PC-3 (cell line): ENCODE results near the gene ARL4D. TPM values are rescaled to one million over a fixed set of nuclear protein-coding genes. Genes with fewer than 3 reads are reported as not detected.

Experiments
- ATAC-seq: fragments of 200-7000 bp; cut with Tn5 transposase; 2 replicates; pipeline ENCODE4 v1.9.1; 2020; ENCODE audit warnings: mild to moderate bottlenecking, moderate library complexity
- BruUV-seq: library from RNA; stranded (reverse); fragments of 400-500 nt; replicated peaks from 2 replicates; lab custom pipeline; 2021; lab: Mats Ljungman, UMichigan
- CTCF ChIA-PET: fragments of 300-600 bp; sonication (Branson Sonifier 250); formaldehyde crosslinking; loops from one replicate; lab custom pipeline; 2022; ENCODE audit warnings: antibody characterized with exemption; lab: Charles Lee
- POLR2A ChIA-PET: fragments of 300-600 bp; sonication (Branson Sonifier 250); formaldehyde crosslinking; loops from one replicate; lab custom pipeline; 2022; ENCODE audit warnings: antibody characterized with exemption; ENCODE audit not compliant: unreplicated experiment; lab: Charles Lee
- DNase-seq: peaks from one replicate; pipeline ENCODE4 v3.0.0-alpha.2; 2015
- H2AFZ ChIP-seq: fragments of 300-600 bp; sonication (generic); 2 replicates; pipeline ENCODE4 v1.6.0; 2016; ENCODE audit warnings: antibody characterized with exemption, low read length
- H3F3A ChIP-seq: fragments of 300-600 bp; sonication (generic); one replicate; pipeline ENCODE4 v1.6.0; 2017; ENCODE audit warnings: antibody characterized with exemption, low read length, control low read depth, mild to moderate bottlenecking; ENCODE audit not compliant: unreplicated experiment
- H3K27ac ChIP-seq: fragments of 300-600 bp; sonication (generic); 2 replicates; pipeline ENCODE4 v1.5.1; 2016; ENCODE audit warnings: mild to moderate bottlenecking, low read length
- H3K27me3 ChIP-seq: fragments of 300-600 bp; sonication (generic); 2 replicates; pipeline ENCODE4 v1.6.1; 2016; ENCODE audit warnings: low read length, mixed read lengths
- H3K36me3 ChIP-seq: fragments of 300-600 bp; sonication (generic); 2 replicates; pipeline ENCODE4 v1.6.1; 2016; ENCODE audit warnings: low read depth, mixed run types, low read length, mixed read lengths
- H3K4me1 ChIP-seq: fragments of 300-600 bp; sonication (generic); 2 replicates; pipeline ENCODE4 v1.5.1; 2016; ENCODE audit warnings: low read length; ENCODE audit not compliant: insufficient read depth
- H3K4me2 ChIP-seq: fragments of 300-600 bp; sonication (generic); 2 replicates; pipeline ENCODE4 v1.6.0; 2016; ENCODE audit warnings: low read length
- H3K4me3 ChIP-seq: fragments of 300-600 bp; sonication (generic); 2 replicates; pipeline ENCODE4 v1.5.1; 2016; ENCODE audit warnings: mild to moderate bottlenecking, low read length, mixed read lengths
- H3K79me2 ChIP-seq: fragments of 300-600 bp; sonication (generic); 2 replicates; pipeline ENCODE4 v1.6.1; 2017; ENCODE audit warnings: low read length, mixed read lengths
- H3K9ac ChIP-seq: fragments of 300-600 bp; sonication (generic); 2 replicates; pipeline ENCODE4 v1.6.0; 2016; ENCODE audit warnings: mild to moderate bottlenecking, low read length
- H3K9me2 ChIP-seq: fragments of 300-600 bp; sonication (generic); replicated peaks from 2 replicates; pipeline ENCODE4 v1.6.1; 2016; ENCODE audit warnings: mixed run types, low read length, mixed read lengths
- H3K9me3 ChIP-seq: fragments of 300-600 bp; sonication (generic); 2 replicates; pipeline ENCODE4 v1.6.1; 2016; ENCODE audit warnings: low read length, mixed read lengths
- H4K20me1 ChIP-seq: fragments of 300-600 bp; sonication (generic); 2 replicates; pipeline ENCODE4 v1.6.1; 2016; ENCODE audit warnings: low read length, mixed read lengths
- CTCF ChIP-seq: fragments of 300-600 bp; sonication (generic); conservative IDR thresholded peaks from 2 replicates; pipeline ENCODE4 v1.5.1; 2017; ENCODE audit warnings: antibody characterized with exemption, low read depth, mild to moderate bottlenecking, low read length
- EZH2 ChIP-seq: fragments of 300-600 bp; sonication (generic); IDR thresholded peaks from one replicate; pipeline ENCODE4 v1.6.1; 2017; ENCODE audit warnings: antibody characterized with exemption, mild to moderate bottlenecking, low read length; ENCODE audit not compliant: unreplicated experiment
- EZH2phosphoT487 ChIP-seq: fragments of 300-600 bp; sonication (generic); IDR thresholded peaks from 2 replicates; pipeline ENCODE4 v1.6.1; 2018; ENCODE audit warnings: mild to moderate bottlenecking, antibody characterized with exemption, low read length, borderline replicate concordance
- intact Hi-C: fragments of 100-400 bp; cut with micrococcal nuclease; formaldehyde crosslinking; loops from 2 replicates; pipeline ENCODE4 v1.9.0; 2023
- total RNA-seq: library from RNA; depleted of rRNA; stranded (reverse); fragments of >200 nt; gene quantifications from 2 replicates; pipeline ENCODE4 v1.2.3, GENCODE V29; 2014

ARL4D gene
- total RNA-seq, 1 experiment from 2014 or later = 14.3 TPM

GRCh38 chr17:43409131-43409530 is 10.3 kb downstream of the ARL4D start:
- H3K27me3 ChIP-seq = no peaks in the 10 kb centered on the region
- POLR2A ChIA-PET = no interaction called here
- no peaks in the 10 kb centered on the region for H3K9me2 ChIP-seq
- ATAC-seq = no peak
- H3K4me2 ChIP-seq = no peak overlapping the region
- H3K9ac ChIP-seq = no peak overlapping the region
- 0 out of 2 replicates have a peak, but pooled peaks cover 4% of the 10 kb centered on the region for H3K4me1 ChIP-seq
- no peak overlapping the region for H3K27ac ChIP-seq
- TF ChIP-seq CTCF (no peak), EZH2 (no peak), EZH2phosphoT487 (no peak)
- no TSS peak for BruUV-seq
- H3K79me2 ChIP-seq = no peaks in the 10 kb centered on the region
- CTCF ChIA-PET = no interaction called here
- no peaks in the 10 kb centered on the region for H3K9me3 ChIP-seq
- intact Hi-C loops = no loop called here
- H2AFZ ChIP-seq = no peak overlapping the region
- no peak for DNase-seq
- no peaks in the 10 kb centered on the region for H4K20me1 ChIP-seq
- no peaks in the 10 kb centered on the region for H3K36me3 ChIP-seq
- no peak overlapping the region for H3K4me3 ChIP-seq
- no peaks in the 10 kb centered on the region for H3F3A ChIP-seq

- Histone ChIP-seq H3K9ac (no peak overlapping the region), H3K36me3 (no peaks in the 10 kb centered on the region), H3K79me2 (no peaks in the 10 kb centered on the region), H3K27me3 (no peaks in the 10 kb centered on the region), H3K4me1 (0 out of 2 replicates have a peak, but pooled peaks cover 4% of the 10 kb centered on the region), H3K4me2 (no peak overlapping the region), H3F3A (no peaks in the 10 kb centered on the region), H2AFZ (no peak overlapping the region), H3K4me3 (no peak overlapping the region), H4K20me1 (no peaks in the 10 kb centered on the region), H3K27ac (no peak overlapping the region), H3K9me2 (no peaks in the 10 kb centered on the region), H3K9me3 (no peaks in the 10 kb centered on the region)
- no peak for DNase-seq
- POLR2A ChIA-PET = no interaction called here
- CTCF ChIA-PET = no interaction called here
- BruUV-seq = no TSS peak
- intact Hi-C loops = no loop called here
- no peak for ATAC-seq
- no peak for TF ChIP-seq EZH2
- TF ChIP-seq CTCF = no peak
- TF ChIP-seq EZH2phosphoT487 = no peak
These were observed 12.0 kb downstream of the ARL4D start for GRCh38 chr17:43410557-43411368.

GRCh38 chr17:43411369-43411677 is 12.5 kb downstream of the ARL4D start:
- Histone ChIP-seq H3K79me2 (no peaks in the 10 kb centered on the region), H3K9me2 (no peaks in the 10 kb centered on the region), H3K27me3 (no peaks in the 10 kb centered on the region), H4K20me1 (no peaks in the 10 kb centered on the region), H3K4me2 (no peak overlapping the region), H3F3A (no peaks in the 10 kb centered on the region), H3K27ac (no peak overlapping the region), H3K36me3 (no peaks in the 10 kb centered on the region), H3K4me1 (0 out of 2 replicates have a peak, but pooled peaks cover 4% of the 10 kb centered on the region), H3K9me3 (no peaks in the 10 kb centered on the region), H2AFZ (no peak overlapping the region), H3K4me3 (no peak overlapping the region), H3K9ac (no peak overlapping the region)
- ChIA-PET CTCF (no interaction called here), POLR2A (no interaction called here)
- no peak for ATAC-seq
- no peak for TF ChIP-seq EZH2phosphoT487
- intact Hi-C loops = no loop called here
- BruUV-seq = no TSS peak
- DNase-seq = no peak
